Memory B cell (primary cell): ENCODE results near the gene OCEL1.

ENCODE experiments used
- ATAC-seq: fragments of 150-1000 bp; cut with Tn5 transposase; 2 replicates; pipeline ENCODE4 v1.10.0; 2021; ENCODE audit warnings: low read depth, mild to moderate bottlenecking, moderate library complexity
- DNase-seq, 2 donors: peaks; one replicate each; pipeline ENCODE4 v3.0.0; 2022; ENCODE audit warnings: low spot score in 2 of 2
- H3K27ac Mint-ChIP-seq: one replicate; pipeline ENCODE4 v1.8.0; 2022; ENCODE audit warnings: mild to moderate bottlenecking, moderate library complexity, mixed read lengths
- H3K27me3 Mint-ChIP-seq: one replicate; pipeline ENCODE4 v1.8.0; 2022; ENCODE audit warnings: mixed read lengths
- H3K36me3 Mint-ChIP-seq: one replicate; pipeline ENCODE4 v1.8.0; 2022; ENCODE audit warnings: mild to moderate bottlenecking, mixed read lengths
- H3K4me1 Mint-ChIP-seq: one replicate; pipeline ENCODE4 v1.8.0; 2022; ENCODE audit warnings: mixed read lengths
- H3K4me3 Mint-ChIP-seq: one replicate; pipeline ENCODE4 v1.8.0; 2022; ENCODE audit warnings: mild to moderate bottlenecking, moderate library complexity, mixed read lengths
- H3K9me3 Mint-ChIP-seq: one replicate; pipeline ENCODE4 v1.8.0; 2022; ENCODE audit warnings: mixed read lengths

The OCEL1 gene

GRCh38 chr19:17240062-17240752 lies 14.2 kb downstream of the OCEL1 start:
- no peak for ATAC-seq
- Mint-ChIP-seq H3K4me1 (peaks cover 8% of the 10 kb centered on the region), H3K4me3 (no peak overlapping the region), H3K27ac (no peak overlapping the region), H3K27me3 (no peaks in the 10 kb centered on the region), H3K36me3 (no peaks in the 10 kb centered on the region), H3K9me3 (no peaks in the 10 kb centered on the region)
- DNase-seq, result no peak

GRCh38 chr19:17240826-17241399 lies 14.9 kb downstream of the OCEL1 start:
- no peaks in the 10 kb centered on the region for H3K9me3 Mint-ChIP-seq
- H3K27ac Mint-ChIP-seq, result no peak overlapping the region
- no peaks in the 10 kb centered on the region for H3K27me3 Mint-ChIP-seq
- peaks cover 8% of the 10 kb centered on the region for H3K4me1 Mint-ChIP-seq
- no peak for ATAC-seq
- DNase-seq, result no peak
- no peaks in the 10 kb centered on the region for H3K36me3 Mint-ChIP-seq
- no peak overlapping the region for H3K4me3 Mint-ChIP-seq

- Mint-ChIP-seq H3K27ac (peak overlapping the region; percentile 76), H3K4me1 (peaks cover 16% of the 10 kb centered on the region), H3K27me3 (no peaks in the 10 kb centered on the region), H3K36me3 (no peaks in the 10 kb centered on the region), H3K4me3 (no peak overlapping the region), H3K9me3 (no peaks in the 10 kb centered on the region)
- DNase-seq (no peak), ATAC-seq (no peak)
Observed at GRCh38 chr19:17242431-17243208, 16.6 kb downstream of the OCEL1 start.

- Mint-ChIP-seq H3K4me3 (peak overlapping the region; percentile 37), H3K36me3 (no peaks in the 10 kb centered on the region), H3K27ac (peak overlapping the region; percentile 76), H3K4me1 (peaks cover 16% of the 10 kb centered on the region), H3K27me3 (no peaks in the 10 kb centered on the region), H3K9me3 (no peaks in the 10 kb centered on the region)
- DNase-seq, result no peak
- no peak for ATAC-seq
Observed at GRCh38 chr19:17243211-17243829, 17.3 kb downstream of the OCEL1 start.

- Mint-ChIP-seq H3K4me3 (peak overlapping the region; percentile 71), H3K27me3 (no peaks in the 10 kb centered on the region), H3K36me3 (no peaks in the 10 kb centered on the region), H3K4me1 (peaks cover 16% of the 10 kb centered on the region), H3K9me3 (no peaks in the 10 kb centered on the region), H3K27ac (peak overlapping the region; percentile 25)
- DNase-seq (no peak), ATAC-seq (no peak)
Observed at GRCh38 chr19:17243830-17244617, 18.0 kb downstream of the OCEL1 start.

- H3K4me1 Mint-ChIP-seq, result peaks cover 16% of the 10 kb centered on the region
- H3K36me3 Mint-ChIP-seq, result no peaks in the 10 kb centered on the region
- peak; percentile 3 for ATAC-seq
- no peak overlapping the region for H3K27ac Mint-ChIP-seq
- no peaks in the 10 kb centered on the region for H3K9me3 Mint-ChIP-seq
- H3K4me3 Mint-ChIP-seq, result peak overlapping the region; percentile 71
- H3K27me3 Mint-ChIP-seq, result no peaks in the 10 kb centered on the region
- no peak for DNase-seq
Observed at GRCh38 chr19:17244618-17245534, 18.9 kb downstream of the OCEL1 start.

GRCh38 chr19:17245535-17245984 lies 19.5 kb downstream of the OCEL1 start, which contains the start of gene NR2F6:
NR2F6 (minus strand) TSS chr19:17245919; CDS start chr19:17245220, 699 bp downstream.
- H3K27ac Mint-ChIP-seq, result peak within 1 kb of the TSS; percentile 85
- no peaks in the 10 kb centered on the region for H3K9me3 Mint-ChIP-seq
- DNase-seq (peak in 1 of 2 donors; percentile 65), ATAC-seq (peak; percentile 35)
- no peaks in the 10 kb centered on the region for H3K36me3 Mint-ChIP-seq
- H3K27me3 Mint-ChIP-seq, result no peaks in the 10 kb centered on the region
- peaks cover 16% of the 10 kb centered on the region for H3K4me1 Mint-ChIP-seq
- peak within 1 kb of the TSS; percentile 98 for H3K4me3 Mint-ChIP-seq

GRCh38 chr19:17246681-17247425 lies 20.8 kb downstream of the OCEL1 start:
- Mint-ChIP-seq H3K36me3 (no peaks in the 10 kb centered on the region), H3K27ac (peak overlapping the region; percentile 85), H3K4me1 (peaks cover 16% of the 10 kb centered on the region), H3K27me3 (no peaks in the 10 kb centered on the region), H3K4me3 (peak overlapping the region; percentile 98), H3K9me3 (no peaks in the 10 kb centered on the region)
- DNase-seq (no peak), ATAC-seq (peak; percentile 3)

GRCh38 chr19:17248011-17248776 lies 22.2 kb downstream of the OCEL1 start:
- Mint-ChIP-seq H3K36me3 (no peaks in the 10 kb centered on the region), H3K27ac (no peak overlapping the region), H3K4me3 (peak overlapping the region; percentile 17), H3K27me3 (no peaks in the 10 kb centered on the region), H3K4me1 (peaks cover 12% of the 10 kb centered on the region), H3K9me3 (no peaks in the 10 kb centered on the region)
- DNase-seq (no peak), ATAC-seq (no peak)

- Mint-ChIP-seq H3K27me3 (no peaks in the 10 kb centered on the region), H3K27ac (no peak overlapping the region), H3K4me1 (peaks cover 9% of the 10 kb centered on the region), H3K36me3 (no peaks in the 10 kb centered on the region), H3K4me3 (no peak overlapping the region), H3K9me3 (no peaks in the 10 kb centered on the region)
- ATAC-seq (no peak), DNase-seq (no peak)
Observed at GRCh38 chr19:17249887-17250548, 24.0 kb downstream of the OCEL1 start.

GRCh38 chr19:17254636-17255035 lies 28.6 kb downstream of the OCEL1 start:
- Mint-ChIP-seq H3K9me3 (no peaks in the 10 kb centered on the region), H3K36me3 (no peaks in the 10 kb centered on the region), H3K4me3 (no peak overlapping the region)

More at GRCh38 chr19:17254636-17255035, 28.6 kb downstream of the OCEL1 start:
- no peak for DNase-seq
- Mint-ChIP-seq H3K4me1 (no peaks in the 10 kb centered on the region), H3K27ac (no peak overlapping the region), H3K27me3 (no peaks in the 10 kb centered on the region)
- no peak for ATAC-seq
